Raji (cell line): ENCODE measurements around the gene SLC38A9.

Experiments used
- POLR2A ChIP-seq: IDR thresholded peaks from 2 replicates; pipeline ENCODE4 v1.6.1; 2011; ENCODE audit warnings: low read depth, low read length, control low read depth; ENCODE audit not compliant: insufficient read depth

Gene SLC38A9

DNA sequence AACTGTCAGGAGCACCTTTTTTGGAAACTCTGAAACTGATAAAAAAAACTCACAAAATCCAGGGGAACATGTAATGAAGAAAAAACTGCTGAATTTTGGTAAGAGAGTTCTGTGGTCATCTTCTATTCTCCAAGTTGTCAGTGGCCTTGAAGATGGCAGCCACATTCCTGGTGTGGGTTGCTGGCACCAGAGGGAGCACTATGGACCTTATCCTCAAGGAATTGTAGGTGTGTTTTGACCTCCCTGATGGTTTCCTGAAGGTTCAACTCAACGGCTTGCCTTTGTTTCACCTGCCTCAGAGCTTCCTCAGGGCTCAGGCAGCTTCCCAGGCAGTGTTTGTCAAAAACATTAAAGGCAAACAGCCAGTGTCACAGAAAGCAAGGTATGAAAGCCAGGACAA is 2.2 kb upstream of the SLC38A9 start:
- TF ChIP-seq POLR2A: no peak

DNA sequence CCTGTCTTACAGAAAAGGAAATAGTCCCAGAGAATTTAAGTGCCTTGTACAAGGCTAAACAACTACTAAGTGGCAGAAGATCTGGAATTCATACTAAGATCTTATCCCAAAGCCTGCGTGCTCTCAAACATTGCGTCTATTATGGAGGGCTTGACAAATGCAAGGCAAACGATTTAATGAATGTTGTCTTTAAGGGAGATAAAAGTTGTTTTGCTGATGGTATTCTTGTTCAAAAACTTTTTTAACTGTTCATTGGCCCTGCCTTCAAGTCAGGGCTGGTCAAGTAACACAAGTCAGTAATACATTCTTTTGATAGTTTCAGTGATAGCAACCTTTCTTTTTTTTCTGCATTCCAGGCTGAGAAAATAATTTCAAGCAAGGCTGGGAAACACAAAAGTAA is 1.7 kb upstream of the SLC38A9 start:
- no peak for TF ChIP-seq POLR2A

DNA sequence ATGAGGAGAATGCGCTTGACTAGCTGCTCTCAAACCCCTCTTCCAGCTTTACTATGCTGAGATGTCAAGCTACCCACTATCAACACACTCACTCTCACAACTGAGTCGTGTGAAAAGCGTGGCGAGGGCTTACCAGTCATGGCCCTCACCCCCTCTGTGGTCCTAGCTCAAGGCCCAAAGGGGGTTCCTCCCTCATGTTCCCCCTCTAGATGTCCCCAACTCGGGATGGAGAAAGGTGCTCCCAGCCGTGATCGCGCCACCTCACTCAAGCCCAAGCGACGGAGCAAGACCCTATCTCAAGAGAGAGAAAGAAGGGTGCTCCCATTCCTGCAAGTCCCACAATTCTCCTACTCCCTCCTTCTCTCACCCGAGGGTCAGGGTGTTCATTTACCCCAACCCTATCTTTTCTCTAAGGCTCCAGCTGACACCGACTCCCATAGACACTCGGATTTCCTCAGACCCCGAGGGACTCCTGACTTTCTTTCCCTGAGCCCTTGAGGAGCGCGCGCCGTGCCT is 559 bp downstream of the SLC38A9 start:
- no peak for TF ChIP-seq POLR2A

DNA sequence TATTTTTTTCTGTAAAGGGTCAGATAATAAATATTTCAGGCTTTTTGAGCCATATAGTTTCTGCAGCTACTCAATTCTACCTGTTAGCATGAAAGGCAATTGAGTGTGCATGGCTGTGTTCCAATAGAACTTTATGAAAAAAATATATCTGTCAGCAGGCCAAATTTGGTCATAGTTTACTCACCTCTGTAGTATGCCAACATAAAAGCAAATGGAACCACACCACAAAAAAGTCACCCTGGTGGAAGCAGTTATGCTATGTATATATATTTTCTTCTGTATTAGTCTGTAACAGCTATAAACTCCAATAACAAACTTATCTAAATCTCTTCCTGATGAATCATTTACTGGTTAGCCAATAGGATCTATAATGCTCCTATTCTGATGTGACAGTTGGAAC is 3.4 kb downstream of the SLC38A9 start:
- TF ChIP-seq POLR2A: no peak

DNA sequence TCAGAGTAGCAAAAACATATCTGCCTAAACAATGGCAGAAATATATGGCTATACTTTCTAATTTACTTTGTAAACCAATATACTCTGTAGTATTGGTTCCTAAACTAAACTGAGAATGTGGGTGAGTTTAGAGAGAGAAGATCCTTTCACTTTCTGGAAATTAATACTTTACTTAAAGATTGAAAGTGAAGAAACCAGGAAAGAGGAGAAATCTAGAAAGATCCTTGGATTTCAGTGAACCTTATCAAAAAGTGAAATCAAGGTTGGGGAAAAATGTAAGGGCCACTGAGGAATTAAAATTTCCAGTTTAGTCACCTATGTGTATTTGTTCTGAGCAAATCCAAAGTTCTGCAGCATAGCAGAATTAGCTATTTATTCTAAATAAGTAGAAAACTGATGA is 5.9 kb downstream of the SLC38A9 start:
- no peak for TF ChIP-seq POLR2A

DNA sequence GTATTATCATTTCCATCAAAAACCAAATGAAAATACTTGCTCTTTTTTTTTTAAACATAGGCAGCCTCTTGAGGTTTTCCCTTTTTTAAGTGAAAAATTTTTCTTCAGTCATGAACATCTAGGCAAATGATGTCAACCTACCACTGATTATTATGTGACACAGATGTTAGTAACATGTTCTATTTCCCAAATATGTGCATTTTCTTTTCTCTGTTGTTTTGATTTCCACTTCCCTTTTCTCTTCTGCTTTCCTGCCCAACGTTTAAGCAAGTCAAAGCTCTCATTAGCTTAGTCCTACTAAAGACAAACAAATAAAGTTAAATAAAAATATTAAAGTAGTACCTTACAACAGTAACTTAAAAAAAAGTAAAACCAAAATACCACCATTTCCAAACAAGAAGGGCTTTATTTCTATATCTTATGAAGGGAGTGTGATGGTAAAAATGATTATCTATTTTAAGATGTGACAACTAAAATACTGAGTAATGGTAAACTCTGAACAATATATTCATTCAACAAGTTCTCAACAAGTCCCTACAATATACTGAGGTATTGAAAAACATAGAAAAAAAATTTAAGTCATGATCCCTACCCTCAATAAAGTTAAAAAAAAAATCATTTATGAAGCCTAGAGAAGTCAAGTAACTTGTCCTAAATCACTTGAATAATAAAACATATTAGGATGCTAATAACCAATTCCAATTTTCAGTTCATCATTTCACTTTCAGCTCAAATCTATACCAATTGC is 9.4 kb downstream of the SLC38A9 start:
- TF ChIP-seq POLR2A: no peak

- TF ChIP-seq POLR2A: no peak
These were observed 10.5 kb downstream of the SLC38A9 start for GRCh38 chr5:55701462-55702103.

GRCh38 chr5:55700745-55701144 is 11.4 kb downstream of the SLC38A9 start:
- TF ChIP-seq POLR2A: no peak

DNA sequence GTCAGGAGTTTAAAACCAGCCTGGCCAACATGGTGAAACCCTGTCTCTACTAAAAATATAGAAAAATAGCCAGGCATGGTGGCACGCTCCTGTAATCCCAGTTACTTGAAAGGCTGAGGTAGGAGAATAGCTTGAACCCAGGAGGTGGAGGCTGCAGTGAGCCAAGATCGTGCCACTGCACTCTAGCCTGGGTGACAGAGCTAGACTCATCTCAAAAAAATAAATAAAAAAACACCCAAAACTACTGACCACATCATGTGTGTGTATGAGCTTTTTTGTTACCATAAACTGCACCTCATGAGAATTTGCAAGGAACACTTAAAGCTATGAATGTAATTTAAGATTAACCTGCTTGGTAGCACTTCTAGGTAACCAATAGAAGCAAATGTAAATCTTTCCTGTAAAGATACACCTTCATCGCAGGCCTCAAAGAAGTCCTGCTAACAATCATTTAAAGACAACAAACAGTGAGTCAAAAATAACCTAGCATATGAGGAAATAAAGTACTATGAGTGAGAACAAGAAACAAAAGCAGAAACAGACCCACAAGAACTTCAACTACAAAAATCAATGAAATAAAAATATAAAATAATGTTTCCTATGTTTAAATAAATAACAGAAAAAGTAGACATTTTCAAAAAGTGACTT is 13.0 kb downstream of the SLC38A9 start:
- TF ChIP-seq POLR2A: no peak

DNA sequence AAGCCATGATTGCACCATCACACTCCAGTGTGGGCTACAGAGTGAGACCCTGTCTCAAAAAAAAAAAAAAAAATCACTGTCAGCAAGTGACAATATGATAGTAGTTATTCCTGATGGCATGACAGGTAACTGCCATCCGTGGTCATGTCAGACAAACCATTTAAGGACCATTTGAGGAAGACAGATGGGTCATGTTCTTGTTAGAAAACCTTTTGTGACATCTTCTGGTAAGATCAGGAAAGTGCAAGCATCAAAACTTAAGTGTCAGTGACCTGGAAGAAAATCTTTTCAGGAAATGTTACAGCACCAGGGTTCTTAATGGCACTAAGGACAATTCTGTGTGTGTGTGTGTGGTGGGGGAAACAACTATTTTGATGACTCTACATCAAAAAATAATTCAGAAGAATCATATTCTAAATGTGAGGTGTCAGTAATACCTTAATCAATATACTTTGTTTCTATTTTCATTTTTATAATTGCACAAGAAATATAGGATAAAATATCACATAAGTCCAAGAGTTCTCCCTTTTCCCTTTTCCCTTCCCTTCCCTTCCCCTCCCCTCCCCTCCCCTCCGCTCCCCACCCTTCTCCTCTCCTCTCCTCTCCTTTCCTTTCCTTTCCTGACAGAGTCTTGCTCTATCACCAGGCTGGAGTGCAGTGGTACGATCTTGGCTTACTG is 17.8 kb downstream of the SLC38A9 start:
- TF ChIP-seq POLR2A: no peak

DNA sequence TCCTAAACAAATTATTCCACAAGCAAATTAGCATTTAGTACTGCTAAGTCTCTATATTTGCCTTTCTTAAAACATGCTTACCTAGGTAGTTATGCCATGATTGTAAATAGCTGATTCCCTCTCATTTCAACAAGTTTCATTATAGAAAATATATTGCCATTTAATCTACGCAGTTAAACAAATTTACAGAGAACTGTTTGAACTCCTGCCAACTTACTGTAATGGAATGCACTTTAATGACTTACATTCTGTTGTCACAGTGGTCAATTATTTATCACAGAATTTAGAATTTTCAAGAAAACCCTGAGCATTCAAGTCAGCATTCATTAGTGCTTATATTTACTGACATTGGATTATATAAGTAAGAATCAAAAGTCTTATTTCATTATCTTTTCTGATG is 19.6 kb downstream of the SLC38A9 start:
- no peak for TF ChIP-seq POLR2A

- no peak for TF ChIP-seq POLR2A
These were observed 20.1 kb downstream of the SLC38A9 start for GRCh38 chr5:55692106-55692417.

- TF ChIP-seq POLR2A: no peak
These were observed 20.6 kb downstream of the SLC38A9 start for GRCh38 chr5:55691265-55692105.

- no peak for TF ChIP-seq POLR2A
These were observed 30.1 kb downstream of the SLC38A9 start for GRCh38 chr5:55682071-55682470.

DNA sequence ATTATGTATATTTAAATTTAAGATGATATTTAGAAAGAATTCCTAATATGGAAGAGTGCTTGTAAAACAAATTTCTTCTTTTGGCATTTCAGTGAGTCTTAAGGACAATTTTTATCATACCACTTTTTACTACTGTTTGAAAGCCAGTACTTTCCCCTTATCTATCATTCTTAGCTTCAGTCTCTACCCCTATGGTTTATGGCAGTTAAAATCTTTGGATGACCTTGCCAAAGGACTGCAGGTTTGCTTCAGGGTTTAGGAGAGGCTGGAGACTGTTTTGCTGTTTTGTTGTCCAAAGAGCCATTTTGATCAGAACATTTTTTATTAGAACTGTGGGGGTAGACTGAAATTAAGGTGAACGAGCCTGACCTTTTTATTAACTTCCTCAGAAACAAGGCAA is 30.8 kb downstream of the SLC38A9 start:
- TF ChIP-seq POLR2A: no peak

DNA sequence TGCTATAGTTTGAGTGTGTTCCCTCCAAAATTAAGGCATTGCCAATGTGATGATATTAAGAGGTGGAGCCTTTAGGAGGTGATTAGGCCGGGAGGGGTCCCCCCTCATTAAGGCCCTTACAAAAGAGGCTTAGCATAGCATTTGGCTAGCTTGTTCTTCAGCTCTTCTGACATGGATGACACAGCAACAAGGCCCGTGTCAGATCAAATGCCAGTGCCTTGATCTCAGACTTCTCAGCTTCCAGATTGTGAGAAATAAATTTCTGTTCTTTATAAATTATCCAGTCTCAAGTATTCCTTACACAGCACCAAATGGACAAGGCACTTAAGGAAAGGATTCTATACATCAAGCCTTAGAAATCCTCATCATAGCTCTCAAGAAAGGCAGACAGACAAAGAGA is 31.8 kb downstream of the SLC38A9 start:
- no peak for TF ChIP-seq POLR2A

DNA sequence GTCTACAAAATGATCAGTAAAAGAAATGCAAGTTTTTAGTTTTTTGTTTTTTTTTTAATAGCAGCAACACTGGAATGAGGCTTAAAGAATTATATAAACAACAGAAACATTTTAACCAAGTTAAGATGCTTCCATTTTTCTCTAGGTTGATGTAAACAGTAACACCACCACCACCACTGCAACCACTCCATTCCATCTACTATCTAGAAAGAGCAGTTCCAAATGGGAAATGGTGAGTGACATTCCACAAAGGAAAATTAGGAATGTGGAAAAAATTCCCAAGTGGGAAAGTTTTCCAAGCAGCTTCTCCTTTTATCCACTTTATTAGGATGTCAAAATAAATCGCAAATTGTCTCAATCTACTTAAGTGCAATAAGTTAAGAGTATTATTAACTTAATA is 32.6 kb downstream of the SLC38A9 start:
- TF ChIP-seq POLR2A: no peak
